Natural killer cell (primary cell): ENCODE data around the gene TMED10. TPM values are rescaled to one million over a fixed set of nuclear protein-coding genes. Genes with fewer than 3 reads are reported as not detected.

Experiments used
- ATAC-seq, 3 donors: fragments of 150-1000 bp in 2 of 3; fragments of 200-7000 bp in 1 of 3; cut with Tn5 transposase; 1 replicate in 1 of 3; 2 replicates in 2 of 3; pipeline ENCODE4 v1.10.0; 2021; ENCODE audit warnings: mild to moderate bottlenecking in 2 of 3, moderate library complexity in 2 of 3
- DNase-seq, 2 donors: peaks; one replicate each; pipeline versions ENCODE4 v3.0.0 to v3.0.0-alpha.2; 2013 to 2021; ENCODE audit warnings: mixed read lengths in 1 of 2
- H3K27ac ChIP-seq: one replicate; pipeline ENCODE4 v1.5.1; 2013; ENCODE audit warnings: mild to moderate bottlenecking, low read length
- H3K27me3 ChIP-seq: one replicate; pipeline ENCODE4 v1.6.1; 2013; ENCODE audit warnings: low read length; ENCODE audit not compliant: control insufficient read depth, insufficient read depth
- H3K36me3 ChIP-seq: one replicate; pipeline ENCODE4 v1.6.1; 2013; ENCODE audit warnings: low read length; ENCODE audit not compliant: control insufficient read depth, insufficient read depth
- H3K4me1 ChIP-seq: one replicate; pipeline ENCODE4 v1.6.1; 2013; ENCODE audit warnings: low read length; ENCODE audit not compliant: control insufficient read depth, insufficient read depth
- H3K4me3 ChIP-seq: one replicate; pipeline ENCODE4 v1.5.1; 2013; ENCODE audit warnings: low read length
- H3K9me3 ChIP-seq: one replicate; pipeline ENCODE4 v1.6.1; 2013; ENCODE audit warnings: low read length; ENCODE audit not compliant: control insufficient read depth, insufficient read depth
- H3K27ac Mint-ChIP-seq, 2 donors: one replicate each; pipeline ENCODE4 v1.8.0; 2022; ENCODE audit warnings: mild to moderate bottlenecking in 2 of 2, mixed read lengths in 2 of 2, moderate library complexity in 1 of 2
- H3K27me3 Mint-ChIP-seq, 2 donors: one replicate each; pipeline ENCODE4 v1.8.0; 2022; ENCODE audit warnings: low read depth in 2 of 2, mixed read lengths in 2 of 2
- H3K36me3 Mint-ChIP-seq: one replicate; pipeline ENCODE4 v1.8.0; 2022; ENCODE audit warnings: mixed read lengths
- H3K4me1 Mint-ChIP-seq, 2 donors: one replicate each; pipeline ENCODE4 v1.8.0; 2022; ENCODE audit warnings: mixed read lengths in 2 of 2
- H3K4me3 Mint-ChIP-seq: one replicate; pipeline ENCODE4 v1.8.0; 2022; ENCODE audit warnings: mild to moderate bottlenecking, moderate library complexity, mixed read lengths
- H3K9me3 Mint-ChIP-seq, 2 donors: one replicate each; pipeline ENCODE4 v1.8.0; 2022; ENCODE audit warnings: mixed read lengths in 2 of 2
- CTCF ChIP-seq: fragments of 200-600 bp; IDR thresholded peaks from one replicate; pipeline ENCODE4 v1.8.0; 2022; ENCODE audit warnings: antibody characterized with exemption
- WGBS: methylation state at CpG from one replicate; pipeline ENCODE4 v1.1.7; 2013; ENCODE audit warnings: missing lambda C conversion rate; ENCODE audit not compliant: insufficient coverage; 5-methylcytosine and 5-hydroxymethylcytosine counted together
- intact Hi-C: fragments of 100-400 bp; cut with micrococcal nuclease; formaldehyde crosslinking; loops from one replicate; pipeline ENCODE4 v1.14.2; 2022
- total RNA-seq, 4 donors: library from RNA; stranded (reverse); fragments of 120-200 nt in 1 of 4; gene quantifications; one replicate each; pipeline versions ENCODE4 v1.2.3 to v1.2.4, GENCODE V29; 2013 to 2022

The TMED10 gene
- total RNA-seq, 3 donors from 2014 or later (not counting 1 experiment from before 2014, with no cell fraction given), result 216 to 244 (median 231) TPM

- Histone ChIP-seq H3K27me3 (no peaks in the 10 kb centered on the region), H3K9me3 (no peaks in the 10 kb centered on the region), H3K4me3 (no peak overlapping the region), H3K4me1 (peaks cover 6% of the 10 kb centered on the region), H3K36me3 (no peaks in the 10 kb centered on the region), H3K27ac (no peak overlapping the region)
- intact Hi-C loops, result no loop called here
- WGBS, result 60% methylated on average over 4 of the region's 4 CpGs
- H3K4me3 Mint-ChIP-seq, result no peak overlapping the region
- ATAC-seq (peak; percentile 50 to 76 (median 55)), DNase-seq (no peak)
- H3K27ac Mint-ChIP-seq, result peak overlapping the region in 1 of 2 donors; percentile 86
- H3K4me1 Mint-ChIP-seq, result peaks cover 13 to 14% of the 10 kb centered on the region in 2 donors
- no peaks in the 10 kb centered on the region for H3K36me3 Mint-ChIP-seq
- H3K27me3 Mint-ChIP-seq, result no peaks in the 10 kb centered on the region
- no peak for TF ChIP-seq CTCF
- H3K9me3 Mint-ChIP-seq, result no peaks in the 10 kb centered on the region
Observed at GRCh38 chr14:75196468-75196867, 20.1 kb upstream of the TMED10 start.

GRCh38 chr14:75196064-75196463, 19.7 kb upstream of the TMED10 start:
- WGBS, result 91% methylated on average over 3 of the region's 3 CpGs
- ATAC-seq (peak in 1 of 3 donors; percentile 15), DNase-seq (no peak)
- Mint-ChIP-seq H3K27ac (peak overlapping the region in 1 of 2 donors; percentile 86), H3K36me3 (no peaks in the 10 kb centered on the region), H3K4me1 (peaks cover 13 to 14% of the 10 kb centered on the region in 2 donors), H3K27me3 (no peaks in the 10 kb centered on the region), H3K4me3 (no peak overlapping the region), H3K9me3 (no peaks in the 10 kb centered on the region)
- H3K4me1 ChIP-seq, result peaks cover 6% of the 10 kb centered on the region
- H3K9me3 ChIP-seq, result no peaks in the 10 kb centered on the region
- no peak overlapping the region for H3K4me3 ChIP-seq
- no peak for TF ChIP-seq CTCF
- intact Hi-C loops, result no loop called here
- H3K27ac ChIP-seq, result no peak overlapping the region
- no peaks in the 10 kb centered on the region for H3K36me3 ChIP-seq
- no peaks in the 10 kb centered on the region for H3K27me3 ChIP-seq

GRCh38 chr14:75191100-75191499, 14.7 kb upstream of the TMED10 start:
- H3K4me3 Mint-ChIP-seq, result no peak overlapping the region
- H3K4me1 ChIP-seq, result peaks cover 11% of the 10 kb centered on the region
- TF ChIP-seq CTCF, result no peak

GRCh38 chr14:75190023-75190422, 13.6 kb upstream of the TMED10 start:
- ATAC-seq (no peak), DNase-seq (no peak)
- Mint-ChIP-seq H3K36me3 (no peaks in the 10 kb centered on the region), H3K9me3 (no peaks in the 10 kb centered on the region), H3K27ac (no peak overlapping the region), H3K4me3 (no peak overlapping the region), H3K4me1 (peaks cover 0 to 5% of the 10 kb centered on the region in 2 donors), H3K27me3 (peaks cover 6 to 17% of the 10 kb centered on the region in 2 donors)
- H3K27ac ChIP-seq, result no peak overlapping the region
- intact Hi-C loops, result no loop called here
- H3K4me1 ChIP-seq, result peaks cover 10% of the 10 kb centered on the region
- 83% methylated on average over 4 of the region's 4 CpGs for WGBS
- H3K9me3 ChIP-seq, result no peaks in the 10 kb centered on the region
- TF ChIP-seq CTCF, result no peak
- H3K4me3 ChIP-seq, result no peak overlapping the region
- no peaks in the 10 kb centered on the region for H3K27me3 ChIP-seq
- no peaks in the 10 kb centered on the region for H3K36me3 ChIP-seq

More at GRCh38 chr14:75191100-75191499, 14.7 kb upstream of the TMED10 start:
- no peaks in the 10 kb centered on the region for H3K36me3 ChIP-seq
- WGBS, result 95% methylated on average over 3 of the region's 3 CpGs
- H3K9me3 ChIP-seq, result no peaks in the 10 kb centered on the region
- Mint-ChIP-seq H3K9me3 (no peaks in the 10 kb centered on the region), H3K4me1 (peaks cover 0 to 7% of the 10 kb centered on the region in 2 donors), H3K27ac (no peak overlapping the region), H3K36me3 (no peaks in the 10 kb centered on the region), H3K27me3 (peaks cover 6 to 17% of the 10 kb centered on the region in 2 donors)
- ATAC-seq, result no peak
- H3K27ac ChIP-seq, result no peak overlapping the region
- no peak for DNase-seq
- H3K27me3 ChIP-seq, result no peaks in the 10 kb centered on the region
- no peak overlapping the region for H3K4me3 ChIP-seq
- intact Hi-C loops, result no loop called here
